ENCODE data around the gene PTGES2. TPM values are rescaled to one million over a fixed set of nuclear protein-coding genes. Genes with fewer than 3 reads are reported as not detected.

The PTGES2 gene
- total RNA-seq, 1 donor from 2014 or later = 58.3 TPM

- DNase-seq (ENCODE audit: low spot score in 2 of 2) = no peak
- FAIRE-seq = no peak
These were observed 26.6 kb upstream of the PTGES2 start for GRCh38 chr9:128153947-128154695.

GRCh38 chr9:128153060-128153946 lies 25.8 kb upstream of the PTGES2 start:
- FAIRE-seq = no peak
- no peak for DNase-seq (ENCODE audit: low spot score in 2 of 2)

- no peak for FAIRE-seq
These were observed 24.9 kb upstream of the PTGES2 start for GRCh38 chr9:128152133-128153059.

GRCh38 chr9:128151309-128152132 lies 24.0 kb upstream of the PTGES2 start:
- no peak for FAIRE-seq
- DNase-seq (ENCODE audit: low spot score in 2 of 2) = no peak

More at GRCh38 chr9:128152133-128153059, 24.9 kb upstream of the PTGES2 start:
- DNase-seq (ENCODE audit: low spot score in 2 of 2) = no peak

GRCh38 chr9:128150594-128151308 lies 23.2 kb upstream of the PTGES2 start:
- no peak for FAIRE-seq
- no peak for DNase-seq (ENCODE audit: low spot score in 2 of 2)

- DNase-seq (ENCODE audit: low spot score in 2 of 2) (no peak), FAIRE-seq (no peak)
These were observed 22.5 kb upstream of the PTGES2 start for GRCh38 chr9:128149951-128150593.

- no peak for FAIRE-seq
These were observed 21.6 kb upstream of the PTGES2 start, which contains the start of gene LCN2 for GRCh38 chr9:128149001-128149701. Gene LCN2 (plus strand): TSS chr9:128149453. CDS start chr9:128149526, 73 bp downstream.

GRCh38 chr9:128148509-128149000 lies 21.0 kb upstream of the PTGES2 start:
- DNase-seq (ENCODE audit: low spot score in 2 of 2) = no peak

More at GRCh38 chr9:128149001-128149701, 21.6 kb upstream of the PTGES2 start, which contains the start of gene LCN2:
- no peak for DNase-seq (ENCODE audit: low spot score in 2 of 2)

GRCh38 chr9:128146591-128147120 lies 19.1 kb upstream of the PTGES2 start:
- DNase-seq (ENCODE audit: low spot score in 2 of 2) = no peak
- FAIRE-seq = no peak

More at GRCh38 chr9:128148509-128149000, 21.0 kb upstream of the PTGES2 start:
- FAIRE-seq = no peak

GRCh38 chr9:128145951-128146351 lies 18.4 kb upstream of the PTGES2 start:
- no peak for FAIRE-seq
- DNase-seq (ENCODE audit: low spot score in 2 of 2) = no peak

GRCh38 chr9:128145536-128145935 lies 18.0 kb upstream of the PTGES2 start:
- DNase-seq (ENCODE audit: low spot score in 2 of 2) (no peak), FAIRE-seq (no peak)

- FAIRE-seq (no peak), DNase-seq (ENCODE audit: low spot score in 2 of 2) (no peak)
These were observed 17.0 kb upstream of the PTGES2 start for GRCh38 chr9:128144239-128145181.

GRCh38 chr9:128143525-128144238 lies 16.2 kb upstream of the PTGES2 start:
- DNase-seq (ENCODE audit: low spot score in 2 of 2) (no peak), FAIRE-seq (no peak)

- no peak for DNase-seq (ENCODE audit: low spot score in 2 of 2)
These were observed 15.1 kb upstream of the PTGES2 start for GRCh38 chr9:128142596-128142995.

GRCh38 chr9:128142061-128142460 lies 14.5 kb upstream of the PTGES2 start:
- DNase-seq (ENCODE audit: low spot score in 2 of 2) (no peak), FAIRE-seq (no peak)

More at GRCh38 chr9:128142596-128142995, 15.1 kb upstream of the PTGES2 start:
- no peak for FAIRE-seq

Data from frontal cortex (tissue), 4 donors.